GM12874 (cell line): ENCODE results near the gene STAP2.

Experiments
- CTCF ChIP-seq: IDR thresholded peaks from 2 replicates; pipeline ENCODE4 v1.5.1; 2011; ENCODE audit warnings: low read depth, mild to moderate bottlenecking, control low read depth, low read length, moderate library complexity; ENCODE audit not compliant: insufficient read depth

Gene STAP2

DNA sequence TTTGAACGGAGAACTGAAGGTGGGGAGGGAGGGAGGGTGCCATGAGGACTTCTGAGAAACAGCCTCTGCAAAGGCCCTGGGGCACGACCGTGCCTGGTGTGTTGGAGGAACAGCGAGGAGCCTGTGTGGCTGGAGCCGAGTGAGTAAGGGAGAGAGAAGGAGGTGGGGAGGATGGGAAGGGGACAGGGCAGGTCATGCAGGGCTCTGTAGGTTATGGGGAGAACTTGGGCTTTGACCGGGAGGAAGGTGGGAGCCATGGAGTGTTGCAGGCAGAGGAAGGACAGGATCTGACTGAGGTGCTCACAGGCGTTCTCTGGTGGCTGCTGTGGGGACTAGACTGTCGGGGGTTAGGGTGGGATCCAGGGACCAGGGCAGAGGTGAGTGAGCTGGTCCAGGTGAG is 11.5 kb upstream of the STAP2 start:
- no peak for TF ChIP-seq CTCF

DNA sequence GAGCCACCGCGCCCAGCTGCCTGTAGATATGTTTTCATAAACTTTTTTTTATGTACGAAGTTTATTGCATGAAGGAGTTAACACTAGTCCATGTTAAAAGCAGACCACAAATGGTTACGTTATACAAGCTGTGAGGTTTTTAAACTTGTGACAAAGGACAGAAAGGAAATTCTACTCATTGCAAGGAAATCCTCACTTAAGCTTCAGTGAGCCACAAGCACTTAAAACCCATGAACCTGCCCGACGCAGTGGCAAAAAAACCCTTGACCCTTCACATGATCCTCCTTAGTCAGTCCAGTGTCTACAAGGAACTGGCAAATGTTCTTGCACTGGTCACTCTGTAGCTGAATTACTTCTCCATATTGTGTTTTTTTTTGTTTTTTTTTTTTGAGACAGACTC is 8.9 kb upstream of the STAP2 start:
- TF ChIP-seq CTCF = no peak

DNA sequence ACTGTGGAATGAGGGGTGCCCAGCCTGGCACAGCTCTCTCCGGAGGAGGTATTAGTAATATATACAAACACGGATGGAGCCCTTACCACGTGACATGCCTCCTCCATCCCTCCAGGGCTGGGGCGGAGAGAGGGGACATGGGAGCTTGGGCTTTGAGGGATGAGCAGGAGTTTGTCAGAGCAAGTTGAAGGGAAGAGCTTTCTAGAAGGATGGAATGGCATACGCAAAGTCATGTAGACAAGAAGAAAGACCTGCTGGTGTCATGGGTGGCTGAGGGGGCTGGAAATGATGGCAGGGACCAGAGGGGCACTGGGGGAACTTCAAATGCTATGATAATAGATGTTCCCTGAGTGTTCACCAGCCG is 7.4 kb upstream of the STAP2 start:
- TF ChIP-seq CTCF = no peak

DNA sequence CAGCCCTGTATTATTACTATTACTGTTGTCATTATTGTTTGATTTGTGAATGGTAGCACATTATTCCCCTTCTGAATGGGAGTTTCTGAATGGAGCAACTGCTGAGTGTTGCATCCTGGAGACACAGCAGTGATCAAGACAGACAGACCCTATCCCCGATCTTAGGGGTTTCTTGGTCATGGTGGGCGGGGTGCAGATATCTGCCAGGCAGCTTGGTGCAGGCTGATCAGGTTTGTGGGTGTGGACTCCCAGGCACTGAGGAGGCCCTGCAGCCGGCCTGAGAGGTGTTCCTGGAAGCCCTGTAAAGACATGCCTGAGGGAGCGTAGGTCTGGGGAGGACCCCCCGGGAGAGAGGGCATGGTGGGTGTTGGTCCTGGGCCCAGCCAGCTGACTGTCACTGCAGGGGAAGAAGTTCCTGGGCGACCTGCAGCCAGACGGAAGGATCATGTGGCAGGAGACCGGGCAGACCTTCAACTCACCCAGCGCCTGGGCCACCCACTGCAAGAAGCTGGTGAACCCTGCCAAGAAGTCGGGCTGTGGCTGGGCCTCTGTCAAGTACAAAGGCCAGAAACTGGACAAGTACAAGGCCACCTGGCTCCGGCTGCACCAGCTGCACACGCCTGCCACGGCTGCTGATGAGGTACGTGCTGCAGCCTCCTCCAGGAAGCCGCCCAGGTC is 6.9 kb upstream of the STAP2 start:
- no peak for TF ChIP-seq CTCF

- TF ChIP-seq CTCF = no peak
Measured at GRCh38 chr19:4343370-4344307, 5.0 kb upstream of the STAP2 start, which contains the start of gene MPND. MPND (plus strand) TSS chr19:4343562; CDS start chr19:4343594, 32 bp downstream.

GRCh38 chr19:4342615-4343369 is 4.2 kb upstream of the STAP2 start:
- TF ChIP-seq CTCF = peak; percentile 38; the same call in 1 of the 2 replicates

DNA sequence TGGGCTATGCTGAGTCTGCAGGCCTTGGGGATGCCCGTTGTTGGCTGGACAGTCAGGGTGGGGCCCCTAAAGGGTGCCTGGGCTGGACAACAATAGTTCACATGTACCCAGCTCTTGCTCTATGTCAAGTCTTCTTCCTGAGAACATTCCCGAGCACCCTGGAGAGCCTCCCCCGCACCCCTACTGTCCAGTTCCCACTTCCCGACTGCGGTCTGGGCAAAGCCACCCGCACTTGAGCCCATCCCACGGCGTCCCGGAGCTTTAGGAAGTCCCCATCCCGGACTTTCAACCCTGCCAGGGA is 3.6 kb upstream of the STAP2 start:
- TF ChIP-seq CTCF = no peak
